Measurements from ENCODE around the gene MKNK1.

The MKNK1 gene

GRCh38 chr1:46595127-46595526, 8.9 kb downstream of the MKNK1 start:
- DNase-seq: no peak

- no peak for DNase-seq
Measured at GRCh38 chr1:46594063-46594462, 10.0 kb downstream of the MKNK1 start.

- DNase-seq: no peak
Measured at GRCh38 chr1:46592823-46593222, 11.2 kb downstream of the MKNK1 start.

GRCh38 chr1:46589529-46589928, 14.5 kb downstream of the MKNK1 start:
- DNase-seq: no peak

- no peak for DNase-seq
Measured at GRCh38 chr1:46587069-46587468, 17.0 kb downstream of the MKNK1 start.

GRCh38 chr1:46585312-46585938, 18.6 kb downstream of the MKNK1 start:
- DNase-seq: no peak

GRCh38 chr1:46583494-46583893, 20.6 kb downstream of the MKNK1 start:
- DNase-seq: no peak

GRCh38 chr1:46582972-46583371, 21.1 kb downstream of the MKNK1 start:
- DNase-seq: no peak

GRCh38 chr1:46581681-46582455, 22.2 kb downstream of the MKNK1 start:
- no peak for DNase-seq

GRCh38 chr1:46580140-46580903, 23.7 kb downstream of the MKNK1 start:
- DNase-seq: no peak

- no peak for DNase-seq
Measured at GRCh38 chr1:46577671-46578070, 26.4 kb downstream of the MKNK1 start.

- DNase-seq: no peak
Measured at GRCh38 chr1:46576596-46576995, 27.5 kb downstream of the MKNK1 start.

GRCh38 chr1:46575778-46576177, 28.3 kb downstream of the MKNK1 start:
- no peak for DNase-seq

- no peak for DNase-seq
Measured at GRCh38 chr1:46575300-46575699, 28.8 kb downstream of the MKNK1 start.

GRCh38 chr1:46571691-46572225, 32.3 kb downstream of the MKNK1 start:
- no peak for DNase-seq

GRCh38 chr1:46569884-46570725, 34.0 kb downstream of the MKNK1 start:
- DNase-seq: no peak

- DNase-seq: no peak
Measured at GRCh38 chr1:46569116-46569515, 35.0 kb downstream of the MKNK1 start.

GRCh38 chr1:46568461-46568891, 35.6 kb downstream of the MKNK1 start:
- DNase-seq: no peak

- no peak for DNase-seq
Measured at GRCh38 chr1:46563341-46563740, 40.7 kb downstream of the MKNK1 start.

- no peak for DNase-seq
Measured at GRCh38 chr1:46562498-46562897, 41.6 kb downstream of the MKNK1 start.

- no peak for DNase-seq
Measured at GRCh38 chr1:46558966-46559365, 45.1 kb downstream of the MKNK1 start.

- DNase-seq: no peak
Measured at GRCh38 chr1:46558141-46558963, 45.7 kb downstream of the MKNK1 start.
